Duodenal mucosa (tissue), 2 donors: ENCODE results near the gene LRCOL1.

Experiments used
- H3K27ac ChIP-seq: one replicate; pipeline ENCODE4 v1.7.0; 2013; ENCODE audit warnings: low read depth, low read length
- H3K27me3 ChIP-seq, 2 donors: one replicate each; pipeline ENCODE4 v1.7.0; 2013; ENCODE audit warnings: low read length in 2 of 2, control low read depth in 1 of 2; ENCODE audit not compliant: insufficient read depth in 2 of 2, control insufficient read depth in 1 of 2
- H3K36me3 ChIP-seq, 2 donors: one replicate each; pipeline ENCODE4 v1.7.0; 2013; ENCODE audit warnings: low read length in 2 of 2, control low read depth in 1 of 2; ENCODE audit not compliant: insufficient read depth in 2 of 2, control insufficient read depth in 1 of 2
- H3K4me1 ChIP-seq, 2 donors: one replicate each; pipeline ENCODE4 v1.7.0; 2013; ENCODE audit warnings: low read length in 2 of 2, control low read depth in 1 of 2; ENCODE audit not compliant: insufficient read depth in 2 of 2, control insufficient read depth in 1 of 2
- H3K4me3 ChIP-seq, 2 donors: one replicate each; pipeline ENCODE4 v1.7.0; 2013; ENCODE audit warnings: low read length in 2 of 2, low read depth in 1 of 2
- H3K9ac ChIP-seq, 2 donors: one replicate each; pipeline ENCODE4 v1.7.0; 2013; ENCODE audit warnings: low read length in 2 of 2, low read depth in 1 of 2
- H3K9me3 ChIP-seq, 2 donors: one replicate each; pipeline ENCODE4 v1.7.0; 2013; ENCODE audit warnings: low read length in 2 of 2, control low read depth in 1 of 2; ENCODE audit not compliant: control insufficient read depth in 1 of 2

The LRCOL1 gene

DNA sequence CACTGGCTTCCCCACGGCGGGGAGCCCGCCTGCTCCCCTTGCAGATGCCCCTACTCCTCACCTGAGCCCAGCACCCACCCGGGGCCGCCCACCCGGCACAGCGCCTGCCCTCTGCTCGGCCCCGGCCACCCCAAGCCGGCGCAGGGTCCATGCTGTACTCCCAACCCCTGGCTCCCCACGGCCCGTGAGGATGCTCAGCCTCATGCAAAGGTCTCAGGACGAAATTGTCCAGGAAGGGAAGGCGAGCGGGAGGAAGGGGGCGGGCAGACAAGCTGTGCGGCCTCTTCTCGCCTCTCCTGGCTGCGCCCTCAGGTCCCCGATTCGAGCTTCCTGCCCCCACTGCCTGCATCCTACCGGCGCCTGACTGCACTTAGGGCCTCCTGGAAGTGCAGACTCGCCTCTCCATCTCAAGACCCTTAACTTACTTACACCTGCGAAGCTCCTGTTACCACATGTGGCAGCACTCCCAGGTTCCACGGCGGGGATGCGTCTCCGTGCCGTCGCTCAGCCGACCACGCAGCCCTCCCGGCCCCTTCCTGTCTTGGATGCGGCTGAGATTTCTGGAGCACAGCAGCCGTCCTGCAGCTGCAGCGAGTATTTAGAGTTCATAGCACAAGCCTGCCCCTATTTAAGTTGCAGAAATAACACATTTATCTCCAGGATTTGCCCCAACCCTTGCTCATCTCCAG is 18.0 kb downstream of the LRCOL1 start:
- Histone ChIP-seq H3K9me3 (peaks cover 0 to 5% of the 10 kb centered on the region in 2 donors), H3K4me3 (no peak overlapping the region), H3K27ac (no peak overlapping the region), H3K9ac (no peak overlapping the region), H3K27me3 (peaks cover 0 to 2% of the 10 kb centered on the region in 2 donors), H3K4me1 (peaks cover 5 to 13% of the 10 kb centered on the region in 2 donors), H3K36me3 (no peaks in the 10 kb centered on the region)

DNA sequence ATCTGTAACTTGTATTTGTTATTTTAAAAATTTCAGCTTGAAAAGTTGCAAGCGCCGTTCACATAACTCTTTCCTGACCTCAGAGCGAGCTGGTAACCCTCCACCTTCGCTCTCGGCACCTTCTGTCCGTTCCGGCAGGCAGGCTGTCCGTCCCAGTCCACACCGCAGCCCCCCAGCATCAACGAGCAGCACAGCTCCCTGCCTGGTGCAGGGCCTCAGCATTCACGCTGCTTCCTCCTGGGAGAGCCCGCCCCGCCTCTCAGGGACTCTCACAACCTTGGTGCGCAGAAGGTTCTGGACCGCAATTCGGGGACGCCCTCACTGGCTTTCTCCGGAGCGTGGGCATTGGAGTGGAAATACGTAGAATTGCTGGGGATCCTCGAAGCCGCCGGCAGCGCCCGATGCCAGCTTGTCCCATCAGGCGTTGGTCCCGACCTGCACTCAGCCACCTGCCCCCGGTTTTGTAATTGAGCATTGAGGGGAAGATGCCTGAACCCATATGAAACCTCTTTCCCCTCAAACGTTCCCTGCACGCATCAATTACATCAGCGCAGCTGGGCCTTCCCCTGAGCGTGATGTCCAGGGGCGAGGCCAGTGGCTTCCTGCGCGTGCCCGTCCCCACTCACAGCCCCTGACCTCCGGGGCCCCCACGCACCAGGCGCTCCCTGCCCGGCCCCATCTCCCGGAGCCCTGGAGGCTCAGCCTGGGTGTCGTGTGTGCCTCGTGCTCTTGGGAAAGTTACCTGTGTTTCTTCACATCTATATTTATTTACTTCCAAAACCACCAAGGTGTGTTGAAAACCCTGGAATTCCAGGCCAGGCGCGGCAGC is 19.1 kb downstream of the LRCOL1 start:
- Histone ChIP-seq H3K36me3 (no peaks in the 10 kb centered on the region), H3K4me1 (peaks cover 5 to 13% of the 10 kb centered on the region in 2 donors), H3K4me3 (no peak overlapping the region), H3K9me3 (peaks cover 0 to 5% of the 10 kb centered on the region in 2 donors), H3K27me3 (peaks cover 0 to 2% of the 10 kb centered on the region in 2 donors), H3K27ac (no peak overlapping the region), H3K9ac (no peak overlapping the region)

DNA sequence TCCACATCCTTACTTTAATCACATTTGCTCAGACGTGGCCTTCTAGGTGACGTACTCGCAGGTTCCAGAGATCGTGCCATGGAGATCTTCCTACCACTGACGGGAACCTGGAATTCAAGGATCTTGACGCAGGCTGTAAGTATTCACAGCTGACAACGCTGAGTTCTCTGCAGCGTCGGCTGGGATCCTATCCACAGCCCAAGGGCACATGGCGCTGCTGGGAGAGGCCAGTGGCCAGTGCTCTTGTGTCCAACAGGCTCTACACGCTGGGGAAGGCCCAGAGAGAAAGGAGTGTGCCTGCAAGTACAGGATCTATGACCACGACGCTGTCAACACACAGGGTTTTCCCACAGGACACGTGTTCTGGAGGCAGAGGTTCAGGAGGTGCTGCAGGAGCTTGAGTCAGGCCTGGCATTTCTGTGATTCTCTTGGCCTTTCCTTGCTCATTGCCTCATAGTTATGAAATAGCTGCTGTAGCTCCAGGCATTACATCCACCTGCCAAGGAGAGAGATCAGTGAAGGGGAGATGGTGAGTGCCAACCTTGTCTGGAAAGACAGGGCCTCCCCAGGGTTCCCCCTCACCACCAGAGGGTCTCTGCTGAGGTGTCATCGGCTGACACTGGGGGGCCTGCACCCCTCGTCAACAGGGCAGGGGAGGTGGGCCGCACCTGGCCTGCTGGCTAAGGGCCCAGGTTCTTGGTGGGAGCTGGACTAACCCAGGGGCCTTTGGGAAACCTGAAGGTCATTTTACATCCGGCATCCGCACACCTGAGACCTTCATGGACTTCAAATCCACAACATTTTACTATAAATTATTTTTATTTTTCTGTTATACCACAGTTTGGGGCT is 21.3 kb downstream of the LRCOL1 start:
- Histone ChIP-seq H3K9me3 (peaks cover 0 to 5% of the 10 kb centered on the region in 2 donors), H3K4me3 (no peak overlapping the region), H3K36me3 (no peaks in the 10 kb centered on the region), H3K27me3 (peaks cover 0 to 2% of the 10 kb centered on the region in 2 donors), H3K27ac (no peak overlapping the region), H3K9ac (no peak overlapping the region), H3K4me1 (peaks cover 5 to 11% of the 10 kb centered on the region in 2 donors)

DNA sequence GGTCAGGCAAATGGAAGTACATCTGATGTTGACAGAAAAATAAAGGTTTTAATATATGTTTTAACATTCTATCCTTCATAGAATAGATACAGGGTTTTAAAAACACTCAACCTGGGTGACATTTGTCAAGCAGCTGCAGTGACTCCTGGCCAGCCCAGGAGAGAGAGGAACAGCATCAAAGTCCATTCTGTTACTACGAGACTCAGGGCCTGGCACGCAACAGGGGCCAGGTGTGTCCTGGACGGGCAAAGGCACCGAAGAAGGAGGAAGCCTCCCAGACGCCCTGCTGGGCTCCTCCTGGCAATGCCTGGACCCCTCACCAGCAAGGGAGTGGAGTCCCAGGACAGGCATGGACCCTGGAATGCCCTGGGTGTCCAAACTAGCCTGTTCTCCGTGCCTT is 22.1 kb downstream of the LRCOL1 start:
- no peak overlapping the region for H3K4me3 ChIP-seq
- H3K4me1 ChIP-seq = peaks cover under 1 to 6% of the 10 kb centered on the region in 2 donors
- no peaks in the 10 kb centered on the region for H3K36me3 ChIP-seq
- H3K27ac ChIP-seq = no peak overlapping the region
- H3K9ac ChIP-seq = no peak overlapping the region
- H3K9me3 ChIP-seq = peaks cover 0 to 5% of the 10 kb centered on the region in 2 donors
- no peaks in the 10 kb centered on the region for H3K27me3 ChIP-seq

DNA sequence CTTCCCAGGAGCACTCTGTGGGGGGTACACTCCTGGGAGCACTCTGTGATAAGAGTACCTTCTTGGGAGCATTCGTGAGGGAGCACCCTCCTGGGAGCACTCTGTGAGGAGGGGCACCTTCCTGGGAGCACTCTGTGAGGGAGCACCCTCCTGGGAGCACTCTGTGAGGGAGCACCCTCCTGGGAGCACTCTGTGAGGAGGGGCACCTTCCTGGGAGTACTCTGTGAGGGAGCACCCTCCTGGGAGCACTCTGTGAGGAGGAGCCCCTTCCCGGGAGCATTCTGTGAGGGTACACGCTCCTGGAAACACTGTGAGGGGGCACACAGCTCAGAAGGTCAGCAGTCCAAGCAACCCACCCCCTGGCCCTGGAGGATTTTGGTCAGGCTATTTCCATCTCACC is 22.6 kb downstream of the LRCOL1 start:
- Histone ChIP-seq H3K9ac (no peak overlapping the region), H3K27me3 (no peaks in the 10 kb centered on the region), H3K4me3 (no peak overlapping the region), H3K9me3 (peaks cover 0 to 5% of the 10 kb centered on the region in 2 donors), H3K4me1 (peaks cover 0 to 3% of the 10 kb centered on the region in 2 donors), H3K27ac (no peak overlapping the region), H3K36me3 (no peaks in the 10 kb centered on the region)

DNA sequence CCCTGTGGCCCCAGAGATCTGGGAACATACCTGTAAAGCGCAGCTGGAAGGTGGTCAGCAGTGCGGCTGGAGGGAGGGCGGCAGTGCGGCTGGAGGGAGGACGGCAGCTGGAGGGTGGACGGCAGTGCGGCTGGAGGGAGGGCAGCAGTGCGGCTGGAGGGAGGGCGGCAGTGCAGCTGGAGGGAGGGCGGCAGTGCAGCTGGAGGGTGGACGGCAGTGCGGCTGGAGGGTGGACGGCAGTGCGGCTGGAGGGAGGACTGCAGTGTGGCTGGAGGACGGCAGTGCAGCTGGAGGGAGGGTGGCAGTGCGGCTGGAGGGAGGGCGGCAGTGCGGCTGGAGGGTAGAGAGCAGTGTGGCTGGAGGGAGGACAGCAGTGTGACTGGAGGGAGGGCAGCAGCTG is 23.5 kb downstream of the LRCOL1 start:
- no peaks in the 10 kb centered on the region for H3K27me3 ChIP-seq
- no peak overlapping the region for H3K9ac ChIP-seq
- peaks cover 0 to 3% of the 10 kb centered on the region in 2 donors for H3K4me1 ChIP-seq
- no peaks in the 10 kb centered on the region for H3K36me3 ChIP-seq
- peaks cover 0 to 5% of the 10 kb centered on the region in 2 donors for H3K9me3 ChIP-seq
- H3K27ac ChIP-seq = no peak overlapping the region
- no peak overlapping the region for H3K4me3 ChIP-seq

DNA sequence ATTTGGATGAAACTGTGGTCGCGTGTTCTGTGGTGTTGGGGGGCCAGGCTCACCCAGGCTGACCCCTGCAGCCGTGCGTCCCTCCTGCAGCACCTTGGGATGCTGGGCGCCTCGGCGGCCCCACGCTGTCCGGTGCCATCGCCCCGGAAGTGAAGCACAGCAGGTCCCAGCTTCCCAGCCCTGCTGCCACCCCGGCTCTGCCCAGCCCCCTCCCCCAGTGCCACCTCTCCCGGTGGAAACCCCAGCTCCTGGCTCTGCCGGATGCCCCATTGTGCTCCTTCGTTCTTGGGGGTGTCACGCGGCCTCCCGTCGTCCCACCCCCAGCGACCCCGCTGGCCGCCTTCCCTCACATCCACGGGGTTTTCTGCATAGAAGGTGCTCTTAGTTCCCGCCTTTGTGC is 25.2 kb downstream of the LRCOL1 start:
- peaks cover 0 to 3% of the 10 kb centered on the region in 2 donors for H3K4me1 ChIP-seq
- H3K9ac ChIP-seq = no peak overlapping the region
- peaks cover 4 to 14% of the 10 kb centered on the region in 2 donors for H3K36me3 ChIP-seq
- no peaks in the 10 kb centered on the region for H3K27me3 ChIP-seq
- H3K9me3 ChIP-seq = peaks cover 0 to 5% of the 10 kb centered on the region in 2 donors
- H3K4me3 ChIP-seq = no peak overlapping the region
- H3K27ac ChIP-seq = no peak overlapping the region

DNA sequence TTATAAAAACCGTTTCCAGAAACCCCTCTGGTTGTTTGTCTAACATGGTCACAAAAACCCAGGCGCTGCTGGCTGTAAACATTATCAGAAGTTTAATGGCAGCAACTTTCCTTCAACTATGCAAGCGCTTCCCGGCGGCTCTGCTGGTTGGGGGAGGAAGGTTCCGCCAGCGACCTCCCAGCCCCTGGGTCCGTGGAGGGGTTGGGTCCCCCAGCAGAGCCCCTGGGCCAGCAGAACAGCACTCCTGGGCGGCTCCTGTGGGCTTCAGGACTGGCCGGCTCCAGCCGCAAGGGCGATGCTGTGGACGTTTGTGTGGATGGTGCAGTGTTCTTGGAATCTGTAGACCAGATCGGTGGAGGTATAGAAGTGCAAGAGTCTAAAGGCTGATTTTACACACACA is 26.0 kb downstream of the LRCOL1 start:
- no peaks in the 10 kb centered on the region for H3K27me3 ChIP-seq
- peaks cover 0 to 3% of the 10 kb centered on the region in 2 donors for H3K4me1 ChIP-seq
- H3K9ac ChIP-seq = no peak overlapping the region
- H3K4me3 ChIP-seq = no peak overlapping the region
- peaks cover 7 to 17% of the 10 kb centered on the region in 2 donors for H3K36me3 ChIP-seq
- H3K27ac ChIP-seq = no peak overlapping the region
- H3K9me3 ChIP-seq = peaks cover 0 to 5% of the 10 kb centered on the region in 2 donors

DNA sequence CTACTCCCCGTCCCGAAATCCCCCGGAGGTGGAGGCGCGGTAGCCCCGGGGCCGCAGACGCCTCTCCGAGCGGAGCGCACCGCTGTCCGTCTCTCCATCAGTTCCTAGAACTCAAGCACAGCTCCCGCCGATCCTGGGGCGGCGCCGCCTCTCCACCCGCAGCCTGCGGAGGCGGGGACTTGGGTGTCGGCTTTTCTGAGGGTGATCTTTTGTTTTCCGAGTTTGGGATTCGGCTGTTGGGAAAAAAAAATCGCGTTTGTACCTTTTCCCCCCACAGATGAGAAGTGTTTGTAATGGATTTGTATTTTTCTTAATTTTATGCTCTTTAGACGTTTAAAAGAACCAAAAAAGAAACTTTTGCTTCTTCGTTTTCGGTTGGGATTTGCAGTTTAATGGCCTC is 26.6 kb downstream of the LRCOL1 start:
- no peaks in the 10 kb centered on the region for H3K27me3 ChIP-seq
- H3K4me1 ChIP-seq = peaks cover 0 to 3% of the 10 kb centered on the region in 2 donors
- no peak overlapping the region for H3K27ac ChIP-seq
- H3K4me3 ChIP-seq = no peak overlapping the region
- peaks cover 11 to 18% of the 10 kb centered on the region in 2 donors for H3K36me3 ChIP-seq
- no peak overlapping the region for H3K9ac ChIP-seq
- H3K9me3 ChIP-seq = no peaks in the 10 kb centered on the region

DNA sequence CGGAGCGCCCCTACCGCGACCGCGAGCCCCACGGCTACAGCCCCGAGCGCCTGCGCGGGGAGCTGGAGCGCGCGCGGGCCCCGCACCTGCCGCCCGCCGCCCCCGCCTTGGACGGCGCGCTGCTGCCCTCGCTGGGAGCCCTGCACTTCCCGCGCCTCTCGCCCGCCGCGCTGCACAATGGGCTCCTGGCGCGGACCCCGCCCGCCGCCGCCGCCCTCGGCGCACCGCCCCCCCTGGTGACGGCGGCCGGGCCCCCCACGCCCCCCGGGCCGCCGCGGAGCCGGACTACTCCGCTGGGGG is 27.0 kb downstream of the LRCOL1 start:
- Histone ChIP-seq H3K9ac (no peak overlapping the region), H3K4me3 (no peak overlapping the region), H3K36me3 (peaks cover 11 to 20% of the 10 kb centered on the region in 2 donors), H3K27me3 (no peaks in the 10 kb centered on the region), H3K4me1 (no peaks in the 10 kb centered on the region), H3K27ac (no peak overlapping the region), H3K9me3 (no peaks in the 10 kb centered on the region)
